Cardiac muscle cell (in vitro differentiated cells and primary cell): ENCODE data around the gene IGFBP5. TPM values are rescaled to one million over a fixed set of nuclear protein-coding genes. Genes with fewer than 3 reads are reported as not detected.

Source experiments
- DNase-seq, 2 donors: peaks; one replicate each; pipeline versions ENCODE4 v3.0.0 to v3.0.0-alpha.2; 2010 to 2017; ENCODE audit warnings: low read depth in 1 of 2, low spot score in 1 of 2
- H3K27ac ChIP-seq: fragments of 200-600 bp; sonication (generic); 2 replicates; pipeline ENCODE4 v1.5.1; 2016
- H3K27me3 ChIP-seq: fragments of 200-600 bp; sonication (generic); 2 replicates; pipeline ENCODE4 v1.6.0; 2016; ENCODE audit warnings: control low read depth
- H3K36me3 ChIP-seq: fragments of 200-600 bp; sonication (generic); 2 replicates; pipeline ENCODE4 v1.5.1; 2016; ENCODE audit warnings: control low read depth
- H3K4me1 ChIP-seq: fragments of 200-600 bp; sonication (generic); 2 replicates; pipeline ENCODE4 v1.8.1; 2017; ENCODE audit warnings: low read depth, mild to moderate bottlenecking, mixed run types
- H3K4me3 ChIP-seq: fragments of 200-600 bp; sonication (generic); 2 replicates; pipeline ENCODE4 v1.5.1; 2016; ENCODE audit warnings: mild to moderate bottlenecking
- H3K9me3 ChIP-seq: fragments of 200-600 bp; sonication (generic); 2 replicates; pipeline ENCODE4 v1.5.1; 2017; ENCODE audit warnings: low read depth, mild to moderate bottlenecking, control low read depth
- CTCF ChIP-seq: IDR thresholded peaks from 2 replicates; pipeline ENCODE4 v1.5.1; 2012; ENCODE audit warnings: low read depth, mild to moderate bottlenecking, low read length
- polyA plus RNA-seq: library from polyadenylated mRNA; unstranded; fragments of >200 nt; fragmentation: Nextera tagmentation; extraction: Ambion mirVana; gene quantifications from 2 replicates; pipeline ENCODE4 v1.2.1, GENCODE V29; 2016
- total RNA-seq: library from RNA; depleted of rRNA; stranded (reverse); fragments of >200 nt; gene quantifications from 2 replicates; pipeline ENCODE4 v1.2.3, GENCODE V29; 2016

Gene IGFBP5
- total and polyA plus RNA-seq, 2 experiments from 2014 or later, result 35.2 to 132 TPM

- Histone ChIP-seq H3K9me3 (no peaks in the 10 kb centered on the region), H3K36me3 (no peaks in the 10 kb centered on the region), H3K4me1 (peaks cover 3% of the 10 kb centered on the region), H3K27ac (no peak overlapping the region), H3K27me3 (no peaks in the 10 kb centered on the region), H3K4me3 (no peak overlapping the region)
- DNase-seq, result no peak
- no peak for TF ChIP-seq CTCF
Observed at GRCh38 chr2:216715402-216715974, 20.1 kb upstream of the IGFBP5 start.

GRCh38 chr2:216714376-216714775, 19.0 kb upstream of the IGFBP5 start:
- Histone ChIP-seq H3K4me3 (no peak overlapping the region), H3K27ac (no peak overlapping the region), H3K27me3 (no peaks in the 10 kb centered on the region), H3K9me3 (no peaks in the 10 kb centered on the region), H3K36me3 (no peaks in the 10 kb centered on the region), H3K4me1 (peaks cover 3% of the 10 kb centered on the region)
- DNase-seq, result no peak
- TF ChIP-seq CTCF, result no peak

- no peak for TF ChIP-seq CTCF
- H3K4me1 ChIP-seq, result peaks cover 3% of the 10 kb centered on the region
- no peaks in the 10 kb centered on the region for H3K9me3 ChIP-seq
- H3K4me3 ChIP-seq, result no peak overlapping the region
- DNase-seq, result peak in 1 of 2 donors; percentile 91
- H3K36me3 ChIP-seq, result no peaks in the 10 kb centered on the region
- H3K27me3 ChIP-seq, result no peaks in the 10 kb centered on the region
- H3K27ac ChIP-seq, result no peak overlapping the region
Observed at GRCh38 chr2:216713691-216714336, 18.5 kb upstream of the IGFBP5 start.

- H3K36me3 ChIP-seq, result no peaks in the 10 kb centered on the region
- DNase-seq, result no peak
- no peak overlapping the region for H3K4me3 ChIP-seq
- H3K27me3 ChIP-seq, result no peaks in the 10 kb centered on the region
- no peaks in the 10 kb centered on the region for H3K4me1 ChIP-seq
- no peaks in the 10 kb centered on the region for H3K9me3 ChIP-seq
- no peak for TF ChIP-seq CTCF
- H3K27ac ChIP-seq, result no peak overlapping the region
Observed at GRCh38 chr2:216711348-216711747, 16.0 kb upstream of the IGFBP5 start.

- H3K9me3 ChIP-seq, result no peaks in the 10 kb centered on the region
- TF ChIP-seq CTCF, result no peak
- H3K4me1 ChIP-seq, result no peaks in the 10 kb centered on the region
- H3K36me3 ChIP-seq, result no peaks in the 10 kb centered on the region
- no peaks in the 10 kb centered on the region for H3K27me3 ChIP-seq
- no peak for DNase-seq
- no peak overlapping the region for H3K4me3 ChIP-seq
- no peak overlapping the region for H3K27ac ChIP-seq
Observed at GRCh38 chr2:216710551-216711301, 15.4 kb upstream of the IGFBP5 start.
